ACC112 (cell line): Measurements from ENCODE around the gene CD33.
"Not testable (repeated sequence)": the region's sequence is repeated elsewhere in the genome, so short reads cannot be mapped to it uniquely, and the experiment has no call there.

Experiments used
- H2AFZ ChIP-seq: fragments of 200-600 bp; sonication (generic); one replicate; pipeline ENCODE4 v1.6.0; 2017; ENCODE audit warnings: antibody characterized with exemption, low read length; ENCODE audit not compliant: unreplicated experiment
- H3K27ac ChIP-seq: fragments of 200-600 bp; sonication (generic); 2 replicates; pipeline ENCODE4 v1.5.1; 2014; ENCODE audit warnings: low read depth, mild to moderate bottlenecking, antibody characterized with exemption, low read length, moderate library complexity
- H3K27me3 ChIP-seq: fragments of 200-600 bp; sonication (generic); 2 replicates; pipeline ENCODE4 v1.6.1; 2014; ENCODE audit warnings: mild to moderate bottlenecking, antibody characterized with exemption, low read length, moderate library complexity, mixed read lengths; ENCODE audit not compliant: insufficient read depth
- H3K36me3 ChIP-seq: fragments of 200-600 bp; sonication (generic); 2 replicates; pipeline ENCODE4 v1.6.1; 2016; ENCODE audit warnings: mild to moderate bottlenecking, antibody characterized with exemption, low read length, moderate library complexity, mixed read lengths; ENCODE audit not compliant: insufficient read depth
- H3K4me1 ChIP-seq: fragments of 200-600 bp; sonication (generic); one replicate; pipeline ENCODE4 v1.6.1; 2016; ENCODE audit warnings: low read length, mixed read lengths; ENCODE audit not compliant: insufficient read depth, unreplicated experiment, control insufficient read depth
- H3K4me3 ChIP-seq: fragments of 200-600 bp; sonication (generic); 2 replicates; pipeline ENCODE4 v1.5.1; 2014; ENCODE audit warnings: mild to moderate bottlenecking, low read depth, low read length
- H3K79me2 ChIP-seq: fragments of 200-600 bp; sonication (generic); one replicate; pipeline ENCODE4 v1.6.0; 2016; ENCODE audit warnings: low read length; ENCODE audit not compliant: control insufficient read depth, unreplicated experiment, insufficient read depth

CD33 gene

DNA sequence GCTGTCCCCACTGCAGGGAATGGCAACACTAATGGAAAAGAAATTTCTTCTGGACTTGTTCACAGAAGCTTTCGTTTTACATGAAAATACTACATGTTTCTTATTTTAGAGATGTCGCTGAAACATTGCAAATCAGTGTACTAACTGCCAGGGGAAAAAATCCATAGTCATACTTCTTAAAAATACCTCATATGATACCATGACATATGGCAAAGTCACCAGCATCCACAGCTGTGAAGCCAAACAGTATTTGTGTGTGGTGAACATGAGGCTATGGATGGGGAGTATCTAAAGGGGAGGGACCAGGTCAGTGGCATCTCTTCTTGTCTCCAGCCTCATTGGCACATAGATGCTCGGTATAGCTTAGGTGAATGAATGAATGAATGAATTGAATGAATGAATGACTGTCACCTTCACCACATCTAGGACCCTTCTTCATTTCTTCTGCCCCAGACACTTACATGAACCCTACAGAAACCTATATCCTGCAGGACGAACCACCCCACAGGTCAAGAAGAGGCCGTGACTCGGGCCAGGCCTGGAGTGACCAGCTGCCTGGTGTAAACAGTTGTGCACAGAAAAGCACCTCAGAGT lies 14.6 kb upstream of the CD33 start:
- Histone ChIP-seq H3K4me3 (no peak overlapping the region), H3K36me3 (no peaks in the 10 kb centered on the region), H3K27ac (no peak overlapping the region), H3K27me3 (peaks cover 8% of the 10 kb centered on the region; the same call in 1 of the 2 replicates), H3K79me2 (no peaks in the 10 kb centered on the region), H3K4me1 (no peaks in the 10 kb centered on the region), H2AFZ (no peak overlapping the region)

GRCh38 chr19:51210874-51211361 lies 14.0 kb upstream of the CD33 start:
- not testable (repeated sequence) for H2AFZ ChIP-seq, H3K79me2 ChIP-seq, H3K27me3 ChIP-seq, H3K36me3 ChIP-seq, H3K4me1 ChIP-seq, H3K27ac ChIP-seq, H3K4me3 ChIP-seq

DNA sequence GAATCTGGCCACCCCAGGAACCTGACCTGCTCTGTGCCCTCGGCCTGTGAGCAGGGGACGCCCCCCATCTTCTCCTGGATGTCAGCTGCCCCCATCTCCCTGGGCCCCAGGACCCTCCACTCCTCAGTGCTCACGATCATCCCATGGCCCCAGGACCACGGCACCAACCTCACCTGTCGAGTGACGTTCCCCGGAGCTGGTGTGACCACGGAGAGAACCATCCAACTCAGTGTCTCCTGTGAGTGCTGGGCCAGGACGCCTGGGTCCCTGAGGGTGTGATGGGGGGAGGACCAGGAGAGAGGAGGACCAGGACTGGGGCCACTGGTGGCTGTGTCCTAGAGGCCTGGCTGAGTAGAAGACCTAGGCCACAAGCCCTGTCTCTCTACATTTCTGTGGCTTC lies 13.0 kb upstream of the CD33 start:
- H3K4me3 ChIP-seq, result no peak overlapping the region

DNA sequence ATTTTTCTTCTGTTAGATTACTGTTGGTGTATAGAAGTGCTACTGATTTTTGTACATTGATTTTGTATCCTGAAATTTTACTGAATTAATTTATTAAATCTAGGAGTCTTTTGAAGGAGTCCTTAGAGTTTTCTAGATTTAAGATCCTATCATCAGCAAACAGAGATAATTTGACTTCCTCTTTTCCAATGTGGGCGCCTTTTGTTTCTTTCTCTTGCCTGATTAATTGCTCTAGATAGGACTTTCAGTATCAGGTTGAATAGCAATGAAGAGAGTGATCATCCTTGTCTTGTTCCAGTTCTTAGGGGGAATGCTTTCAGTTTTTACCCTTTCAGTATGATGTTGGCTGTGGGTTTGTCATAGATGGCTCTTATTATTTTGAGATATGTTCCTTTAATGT lies 5.6 kb upstream of the CD33 start:
- Histone ChIP-seq H3K79me2 (no peaks in the 10 kb centered on the region), H2AFZ (no peak overlapping the region), H3K27ac (no peak overlapping the region), H3K36me3 (no peaks in the 10 kb centered on the region), H3K4me1 (no peaks in the 10 kb centered on the region), H3K27me3 (peaks cover 13% of the 10 kb centered on the region), H3K4me3 (no peak overlapping the region)

More for the DNA sequence above, 13.0 kb upstream of the CD33 start:
- Histone ChIP-seq H3K27me3 (peaks cover 3% of the 10 kb centered on the region; the same call in 1 of the 2 replicates), H2AFZ (no peak overlapping the region), H3K79me2 (no peaks in the 10 kb centered on the region), H3K27ac (no peak overlapping the region), H3K36me3 (no peaks in the 10 kb centered on the region), H3K4me1 (no peaks in the 10 kb centered on the region)

DNA sequence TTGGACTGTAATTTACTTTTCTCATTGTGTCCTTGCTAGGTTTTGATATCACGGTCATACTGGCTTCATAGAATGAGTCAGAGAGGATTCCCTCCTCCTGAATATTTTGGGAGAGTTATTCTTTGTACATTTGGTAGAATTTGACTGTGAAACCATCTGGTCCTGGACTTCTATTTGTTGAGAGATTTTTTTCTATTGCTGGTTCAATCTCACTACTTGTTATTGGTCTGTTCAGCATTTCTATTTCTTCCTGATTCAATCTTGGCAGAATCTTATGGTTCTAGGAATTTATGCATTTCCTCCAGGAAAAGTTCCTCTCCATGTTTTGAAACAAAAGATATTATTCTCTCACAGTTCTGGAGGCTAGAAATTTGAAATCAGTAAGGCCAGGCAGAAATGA lies 4.9 kb upstream of the CD33 start:
- no peak overlapping the region for H3K4me3 ChIP-seq
- H3K4me1 ChIP-seq, result no peaks in the 10 kb centered on the region
- peaks cover 13% of the 10 kb centered on the region for H3K27me3 ChIP-seq
- no peak overlapping the region for H2AFZ ChIP-seq
- no peaks in the 10 kb centered on the region for H3K36me3 ChIP-seq
- H3K79me2 ChIP-seq, result no peaks in the 10 kb centered on the region
- no peak overlapping the region for H3K27ac ChIP-seq

DNA sequence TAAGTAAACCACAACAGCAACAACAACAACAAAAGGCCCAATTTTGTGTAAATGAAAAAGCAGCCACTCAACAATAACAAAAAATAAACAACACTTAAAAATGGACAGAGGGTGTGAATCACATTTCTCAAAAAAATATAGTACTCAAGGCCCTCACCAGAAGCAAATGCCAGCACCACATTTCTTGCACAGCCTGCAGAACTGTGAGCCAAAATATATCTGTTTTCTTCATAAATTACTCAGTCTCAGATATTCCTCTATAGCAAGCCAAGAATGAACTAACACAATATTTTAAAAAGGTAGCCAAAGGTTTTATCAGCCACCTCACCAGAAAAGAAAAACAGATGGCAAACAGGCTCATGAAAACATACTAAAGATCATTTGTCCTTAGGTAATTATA lies 3.9 kb upstream of the CD33 start:
- Histone ChIP-seq H3K79me2 (no peaks in the 10 kb centered on the region), H3K27ac (no peak overlapping the region), H3K36me3 (no peaks in the 10 kb centered on the region), H3K27me3 (peaks cover 17% of the 10 kb centered on the region), H2AFZ (no peak overlapping the region), H3K4me3 (no peak overlapping the region), H3K4me1 (no peaks in the 10 kb centered on the region)

GRCh38 chr19:51224163-51224641 lies 678 bp upstream of the CD33 start:
- Histone ChIP-seq H2AFZ (no peak overlapping the region), H3K27me3 (peaks cover 36% of the 10 kb centered on the region), H3K27ac (no peak overlapping the region), H3K4me3 (no peak overlapping the region), H3K36me3 (no peaks in the 10 kb centered on the region), H3K4me1 (no peaks in the 10 kb centered on the region), H3K79me2 (no peaks in the 10 kb centered on the region)

DNA sequence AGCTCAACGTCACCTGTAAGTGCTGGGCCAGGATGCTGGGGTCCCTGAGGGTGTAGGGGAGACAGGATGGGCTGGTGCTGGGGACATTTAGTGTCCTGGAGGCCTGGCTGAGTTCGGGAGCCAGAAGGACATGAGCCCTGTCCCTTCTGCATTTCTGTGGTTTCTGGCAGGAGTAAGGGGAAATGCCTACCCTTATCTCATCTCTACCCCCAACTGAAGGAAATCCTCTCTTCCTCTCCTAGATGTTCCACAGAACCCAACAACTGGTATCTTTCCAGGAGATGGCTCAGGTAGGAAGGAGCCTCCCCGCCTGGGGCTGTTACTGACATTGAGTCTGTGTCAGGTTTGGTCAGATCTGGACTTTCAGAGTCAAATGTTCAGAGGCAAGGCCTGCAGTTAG lies 1.2 kb downstream of the CD33 start:
- H3K4me1 ChIP-seq, result no peaks in the 10 kb centered on the region
- H3K36me3 ChIP-seq, result no peaks in the 10 kb centered on the region
- H2AFZ ChIP-seq, result no peak overlapping the region
- H3K27ac ChIP-seq, result no peak overlapping the region
- peaks cover 26% of the 10 kb centered on the region for H3K27me3 ChIP-seq
- no peak overlapping the region for H3K4me3 ChIP-seq
- H3K79me2 ChIP-seq, result no peaks in the 10 kb centered on the region

GRCh38 chr19:51227326-51227725 lies 2.4 kb downstream of the CD33 start:
- no peak overlapping the region for H2AFZ ChIP-seq
- no peak overlapping the region for H3K4me3 ChIP-seq
- H3K79me2 ChIP-seq, result no peaks in the 10 kb centered on the region
- H3K27me3 ChIP-seq, result peaks cover 26% of the 10 kb centered on the region
- no peak overlapping the region for H3K27ac ChIP-seq
- H3K36me3 ChIP-seq, result no peaks in the 10 kb centered on the region
- H3K4me1 ChIP-seq, result no peaks in the 10 kb centered on the region

DNA sequence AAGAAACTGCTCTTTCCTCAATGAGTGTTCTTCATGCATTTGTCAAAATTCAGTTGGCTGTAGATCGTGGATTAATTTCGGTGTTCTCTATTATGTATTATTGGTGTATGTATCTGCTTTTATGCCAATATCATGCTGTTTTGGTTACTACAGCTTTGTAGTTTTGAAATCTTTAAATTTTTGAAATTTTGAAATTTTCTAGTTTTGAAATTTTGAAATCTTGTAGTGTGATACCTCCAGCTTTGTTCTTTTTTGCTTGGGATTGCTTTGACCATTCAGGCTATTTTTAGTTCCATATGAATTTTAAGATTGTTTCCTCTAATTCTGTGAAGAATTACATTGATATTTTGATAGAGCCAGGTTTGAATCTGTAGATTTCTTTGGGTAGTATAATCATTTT lies 3.1 kb downstream of the CD33 start:
- peaks cover 26% of the 10 kb centered on the region for H3K27me3 ChIP-seq
- no peaks in the 10 kb centered on the region for H3K79me2 ChIP-seq
- no peak overlapping the region for H2AFZ ChIP-seq
- H3K4me3 ChIP-seq, result no peak overlapping the region
- H3K36me3 ChIP-seq, result no peaks in the 10 kb centered on the region
- H3K27ac ChIP-seq, result no peak overlapping the region
- no peaks in the 10 kb centered on the region for H3K4me1 ChIP-seq

DNA sequence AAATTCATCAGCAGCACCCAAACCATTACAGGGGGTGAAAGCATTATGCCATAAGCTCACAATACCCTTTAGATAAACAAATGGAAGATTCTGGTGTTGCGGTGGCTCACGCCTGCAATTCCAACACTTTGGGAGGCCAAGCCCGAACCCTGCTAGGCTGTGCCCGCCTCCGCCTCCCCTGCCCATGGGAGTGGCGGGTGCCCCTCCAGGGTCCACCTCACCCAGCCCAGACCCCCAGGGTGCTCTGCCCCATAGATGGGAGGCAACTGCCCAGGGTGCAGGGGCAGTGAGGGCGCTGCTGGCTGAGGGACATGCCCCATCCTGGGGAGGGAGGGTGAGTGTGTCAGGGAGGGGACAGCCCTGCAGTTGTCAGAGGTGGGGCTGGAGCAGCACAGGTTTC lies 16.0 kb downstream of the CD33 start:
- Histone ChIP-seq H3K79me2 (no peaks in the 10 kb centered on the region), H3K27me3 (peaks cover 40% of the 10 kb centered on the region), H2AFZ (no peak overlapping the region), H3K4me3 (no peak overlapping the region), H3K27ac (no peak overlapping the region), H3K36me3 (no peaks in the 10 kb centered on the region), H3K4me1 (no peaks in the 10 kb centered on the region)
